NCI-H187 treated with DMSO at 0.1 percent for 48 hours (cell line): ENCODE measurements around the gene COL23A1.
"Not testable (repeated sequence)": the region's sequence is repeated elsewhere in the genome, so short reads cannot be mapped to it uniquely, and the experiment has no call there.

Source experiments
- DNase-seq: peaks from one replicate; lab custom pipeline; 2025; lab: John Stamatoyannopoulos, UW

COL23A1 gene

DNA sequence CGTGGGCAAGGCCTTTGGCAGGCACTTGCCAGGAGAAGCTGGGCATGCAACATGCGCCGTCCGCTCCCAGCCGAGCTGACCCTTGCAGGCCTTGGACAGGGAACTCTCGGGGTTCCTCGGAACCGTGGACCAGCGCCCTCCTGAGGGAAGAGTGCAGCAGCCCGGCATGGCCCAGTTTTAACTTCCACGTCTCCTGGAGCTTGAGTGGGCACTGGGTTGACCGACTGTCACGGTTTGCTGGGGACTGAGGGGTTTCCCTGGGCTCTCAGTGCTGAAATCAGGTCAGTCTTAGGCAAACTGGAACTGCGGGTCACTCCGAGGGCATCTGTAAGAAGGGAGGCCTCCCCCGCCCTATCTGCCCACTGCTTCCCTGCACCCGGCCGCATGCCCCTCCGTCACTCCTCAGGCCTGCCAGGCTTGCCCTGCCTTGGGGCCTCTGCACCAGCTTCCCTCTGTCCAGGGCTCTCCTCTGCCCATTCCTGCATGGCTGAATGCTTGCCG is 270.6 kb downstream of the COL23A1 start:
- DNase-seq, result no peak

DNA sequence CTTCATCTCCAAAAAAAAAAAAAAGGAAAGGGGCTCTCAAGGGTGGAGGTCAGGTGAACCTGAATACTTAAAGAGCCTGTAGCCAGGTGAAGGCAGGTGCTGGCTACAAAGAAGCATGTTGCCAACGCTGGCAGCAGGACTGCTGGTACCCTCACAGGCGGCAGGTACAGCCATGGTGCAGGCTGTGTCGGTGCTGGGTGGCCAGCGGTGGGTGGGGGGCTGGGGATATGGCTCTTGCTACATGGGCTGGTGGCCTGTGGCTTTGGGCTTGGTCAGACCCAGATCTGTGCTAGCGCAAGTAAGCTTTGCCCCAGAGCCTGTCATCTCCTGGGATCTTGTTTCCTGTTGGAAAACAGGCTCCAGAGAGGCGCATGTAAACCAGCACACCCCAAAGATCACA is 271.3 kb downstream of the COL23A1 start:
- no peak for DNase-seq

DNA sequence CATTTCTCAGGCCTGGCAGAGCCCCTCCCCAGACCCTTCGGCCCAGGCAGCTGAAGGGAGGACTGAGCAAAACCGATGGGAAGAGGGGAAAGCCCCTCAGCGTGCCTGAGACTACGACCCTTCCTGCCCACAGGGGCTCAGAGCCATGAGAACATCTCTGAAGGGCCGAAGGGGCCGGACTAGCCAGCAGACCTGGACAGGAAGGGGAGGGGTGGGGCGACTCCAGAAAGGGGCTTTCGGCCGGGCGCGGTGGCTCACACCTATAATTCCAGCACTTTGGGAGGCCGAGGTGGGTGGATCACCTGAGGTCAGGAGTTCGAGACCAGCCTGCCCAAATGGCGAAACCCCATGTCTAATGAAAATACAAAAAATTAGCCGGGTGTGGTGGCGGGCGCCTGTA is 271.8 kb downstream of the COL23A1 start:
- DNase-seq, result no peak

DNA sequence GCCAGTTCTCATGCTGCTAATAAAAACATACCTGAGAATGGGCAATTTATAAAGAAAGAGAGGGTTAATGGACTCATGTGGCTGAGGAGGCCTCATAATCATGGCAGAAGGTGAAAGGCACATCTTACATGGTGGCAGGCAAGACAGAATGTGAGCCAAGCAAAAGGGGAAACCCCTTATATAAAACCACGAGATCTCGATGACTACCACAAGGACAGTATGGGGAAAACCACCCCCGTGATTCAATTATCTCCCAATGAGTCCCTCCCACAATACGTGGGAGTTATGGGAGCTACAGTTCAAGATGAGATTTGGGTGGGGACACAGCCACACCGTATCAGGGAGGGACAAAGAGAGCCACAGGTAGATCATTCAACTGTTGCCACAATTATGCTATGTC is 272.5 kb downstream of the COL23A1 start:
- not testable (repeated sequence) for DNase-seq

DNA sequence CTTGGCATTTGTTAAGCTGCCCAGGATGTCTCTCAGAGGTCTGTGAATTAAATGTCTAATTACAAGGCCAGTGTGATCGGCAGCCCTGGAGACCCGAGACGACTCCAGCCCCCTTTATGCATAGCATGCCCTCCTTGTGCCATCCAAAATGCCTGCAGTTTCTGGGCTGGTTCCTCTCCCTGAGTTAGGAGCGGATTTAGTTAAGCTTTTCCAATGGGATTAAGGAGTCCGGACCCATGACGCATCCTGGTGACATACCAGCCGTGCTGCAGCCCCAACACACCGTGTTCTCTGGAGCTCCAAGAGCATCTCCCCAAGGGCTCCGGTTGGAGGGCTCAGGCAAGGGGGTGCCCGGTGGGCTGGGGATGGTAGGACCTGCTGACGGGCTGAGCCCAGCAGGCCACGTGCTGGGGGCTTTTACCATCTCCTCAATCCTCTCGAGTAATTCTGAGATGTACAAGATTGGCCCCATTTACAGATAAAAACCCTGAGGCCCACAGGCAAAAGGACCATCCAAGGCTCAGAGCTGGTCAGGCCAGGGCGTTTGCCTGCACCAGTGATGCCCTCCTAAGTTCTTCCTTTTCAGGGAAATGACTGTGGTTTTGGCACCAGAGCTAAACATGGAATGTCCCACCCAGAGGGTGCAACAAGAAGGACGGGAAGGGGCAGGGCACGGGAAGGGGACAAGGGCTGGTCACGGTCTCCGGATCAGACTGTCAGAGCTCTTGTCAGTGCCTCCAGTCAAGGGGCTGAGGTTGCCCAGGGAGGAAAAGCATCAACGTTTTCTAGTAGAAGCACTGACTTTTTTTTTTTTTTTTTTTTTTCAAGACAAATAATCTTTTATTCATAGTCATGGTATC is 275.0 kb downstream of the COL23A1 start:
- no peak for DNase-seq

DNA sequence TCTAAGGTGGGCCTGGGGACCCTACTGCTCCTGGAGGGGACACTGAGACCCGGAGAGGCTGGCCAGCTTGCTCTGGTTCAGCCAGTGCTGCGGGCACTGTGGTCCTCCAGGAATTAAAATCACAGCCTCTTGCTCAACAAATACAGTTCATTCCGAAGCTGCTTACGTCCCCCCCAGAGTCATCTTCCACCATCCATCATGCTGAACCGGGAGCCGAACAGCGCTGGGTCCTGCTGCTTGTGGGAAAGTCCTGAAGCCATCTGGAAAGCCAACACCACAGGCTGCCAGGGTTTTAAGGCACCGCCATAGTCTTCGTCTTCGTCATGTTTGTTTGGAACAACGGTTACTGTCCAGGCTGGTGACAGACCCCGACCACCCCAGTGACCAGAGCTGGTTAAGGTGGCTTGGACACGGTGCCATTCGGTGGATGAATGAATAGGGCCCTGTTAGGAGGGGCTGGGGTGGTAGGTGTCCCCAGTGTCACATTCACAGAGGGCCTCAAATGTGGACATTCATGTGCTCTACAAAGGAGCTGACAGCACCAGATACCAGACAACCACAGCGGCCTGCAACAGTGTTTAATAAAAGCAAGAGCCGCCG is 276.0 kb downstream of the COL23A1 start:
- DNase-seq, result no peak

DNA sequence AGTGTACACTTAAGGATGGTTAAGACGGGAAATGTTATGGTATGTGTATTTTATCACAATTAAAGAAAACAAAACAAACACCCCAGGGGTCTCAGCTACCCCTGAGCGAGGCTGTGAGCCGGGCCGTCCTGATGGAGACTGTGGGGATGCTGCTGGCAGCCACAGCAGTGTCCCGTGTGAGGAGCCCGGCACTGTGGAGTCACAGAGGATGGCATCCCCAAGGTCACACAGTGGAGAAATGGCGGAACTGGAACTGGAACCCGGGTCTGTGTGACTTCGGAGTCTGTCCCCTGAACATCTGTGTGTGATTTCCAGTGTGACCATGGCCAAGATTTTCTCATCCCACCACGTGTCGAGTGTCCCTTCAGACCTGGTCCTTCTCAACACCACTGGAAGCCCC is 276.9 kb downstream of the COL23A1 start:
- no peak for DNase-seq

DNA sequence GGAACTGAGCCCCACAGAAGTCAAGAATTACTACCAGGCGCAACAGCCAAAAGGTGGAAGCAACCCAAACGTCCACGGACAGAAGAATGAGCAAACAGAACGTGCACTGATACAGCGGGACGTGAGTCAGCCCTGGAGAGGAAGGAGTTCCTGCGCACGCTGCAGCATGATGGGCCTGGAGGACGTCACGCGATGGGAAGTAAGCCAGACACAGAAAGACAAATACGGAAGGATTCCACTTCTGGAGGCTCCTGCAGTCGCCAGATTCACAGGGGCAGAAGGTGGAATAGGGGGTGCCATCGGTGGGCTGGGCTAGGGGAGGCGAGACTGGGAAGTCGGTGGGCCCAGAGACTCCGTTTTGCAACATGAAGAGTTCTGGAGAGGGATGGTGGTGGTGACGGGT is 277.3 kb downstream of the COL23A1 start:
- DNase-seq, result no peak

DNA sequence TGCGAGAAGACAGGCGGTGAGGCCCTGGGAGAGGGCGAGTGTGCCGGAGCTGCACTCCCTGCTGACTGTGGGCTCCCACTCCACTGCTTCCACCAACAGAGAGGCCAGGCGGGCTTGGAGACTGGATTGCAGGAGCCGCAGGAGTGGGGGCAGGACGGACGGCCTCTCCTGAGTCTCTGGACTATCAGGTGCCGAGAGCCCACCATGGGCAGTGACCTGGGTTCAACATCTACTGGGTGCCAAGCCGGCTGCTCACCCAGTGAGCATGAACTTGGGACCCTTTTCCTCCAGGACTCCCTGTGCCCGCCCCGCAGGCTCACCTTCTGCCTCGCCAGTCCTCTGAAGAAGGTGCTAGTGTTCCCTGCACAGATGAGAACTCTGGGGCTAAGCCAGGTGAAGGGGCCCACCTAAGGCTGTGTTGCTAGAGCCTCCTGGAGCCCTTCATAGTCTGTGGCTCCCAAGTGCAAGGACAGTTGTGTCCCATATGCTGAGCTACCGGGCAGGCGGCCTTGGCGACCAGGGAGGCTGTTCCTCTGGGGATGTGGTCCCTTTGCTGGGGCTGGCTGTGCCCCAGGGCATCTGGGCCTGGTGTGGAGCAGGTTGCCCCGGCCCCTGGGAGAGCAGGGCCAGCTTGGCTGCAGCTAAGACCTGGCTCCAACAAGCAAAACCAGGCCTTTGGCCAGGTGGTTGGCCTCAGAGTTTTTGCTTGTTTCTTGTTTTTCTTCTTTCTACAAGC is 279.9 kb downstream of the COL23A1 start:
- no peak for DNase-seq

DNA sequence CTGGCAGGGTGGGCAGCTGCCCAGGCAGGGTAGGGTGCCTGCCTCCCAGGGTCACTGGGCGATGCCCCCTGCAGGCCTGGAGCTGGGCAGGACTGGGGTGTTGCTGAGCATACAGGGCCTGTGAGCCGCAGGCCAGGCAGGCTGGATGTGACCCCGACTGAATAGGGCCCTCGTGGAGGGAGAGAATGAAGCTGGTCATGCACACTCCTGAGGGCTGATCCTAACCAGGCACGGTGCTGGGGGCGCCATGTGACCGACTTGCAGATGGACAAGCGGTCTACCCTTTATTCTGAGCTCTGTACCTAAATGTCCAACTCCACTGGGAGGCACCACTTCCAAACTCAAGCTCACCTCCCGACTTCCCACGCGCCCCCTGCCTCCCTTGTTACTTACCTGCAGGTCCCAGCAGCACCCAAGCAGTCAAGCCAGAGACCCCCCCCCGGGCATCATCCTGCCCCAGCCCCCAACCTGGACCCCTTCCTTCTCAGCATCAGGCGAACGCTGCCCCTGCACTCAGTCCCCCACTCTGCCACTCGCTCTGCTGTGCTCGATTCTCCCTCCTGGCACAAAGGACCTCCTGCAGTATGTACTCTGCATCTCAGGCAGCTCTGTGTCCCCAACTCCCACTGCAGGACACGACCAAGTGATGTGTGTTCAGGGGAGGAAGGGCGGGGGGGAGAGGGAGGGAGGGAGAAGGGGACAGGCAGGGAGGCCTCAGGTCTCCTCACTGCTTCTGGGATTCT is 280.8 kb downstream of the COL23A1 start:
- no peak for DNase-seq

DNA sequence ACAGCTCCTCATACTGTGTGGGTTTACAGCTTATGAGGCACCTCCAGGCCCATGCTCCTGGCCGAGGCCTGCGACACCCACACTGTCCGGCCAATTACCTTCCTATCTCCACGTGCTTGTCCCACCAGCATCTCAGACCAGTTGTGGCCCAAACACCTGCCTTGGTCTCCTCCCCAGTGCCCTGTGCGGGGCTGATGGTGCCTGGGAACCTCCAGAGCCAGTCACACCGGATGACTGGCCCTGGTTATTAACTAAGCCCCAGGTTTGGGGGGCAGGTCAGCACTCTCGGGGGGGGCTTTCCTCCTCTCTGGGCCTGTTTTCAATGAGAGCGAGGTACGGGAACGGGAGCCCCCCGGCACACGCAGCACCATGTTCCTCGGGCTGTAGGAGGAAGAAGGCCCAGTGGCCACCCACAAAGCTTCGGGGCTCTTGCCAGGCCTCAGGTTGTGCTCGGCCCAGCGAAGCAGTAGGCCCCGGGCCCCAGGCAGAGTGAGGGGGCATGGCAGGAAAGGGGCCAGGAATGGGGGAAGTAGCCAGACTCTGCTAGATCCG is 281.6 kb downstream of the COL23A1 start:
- no peak for DNase-seq

DNA sequence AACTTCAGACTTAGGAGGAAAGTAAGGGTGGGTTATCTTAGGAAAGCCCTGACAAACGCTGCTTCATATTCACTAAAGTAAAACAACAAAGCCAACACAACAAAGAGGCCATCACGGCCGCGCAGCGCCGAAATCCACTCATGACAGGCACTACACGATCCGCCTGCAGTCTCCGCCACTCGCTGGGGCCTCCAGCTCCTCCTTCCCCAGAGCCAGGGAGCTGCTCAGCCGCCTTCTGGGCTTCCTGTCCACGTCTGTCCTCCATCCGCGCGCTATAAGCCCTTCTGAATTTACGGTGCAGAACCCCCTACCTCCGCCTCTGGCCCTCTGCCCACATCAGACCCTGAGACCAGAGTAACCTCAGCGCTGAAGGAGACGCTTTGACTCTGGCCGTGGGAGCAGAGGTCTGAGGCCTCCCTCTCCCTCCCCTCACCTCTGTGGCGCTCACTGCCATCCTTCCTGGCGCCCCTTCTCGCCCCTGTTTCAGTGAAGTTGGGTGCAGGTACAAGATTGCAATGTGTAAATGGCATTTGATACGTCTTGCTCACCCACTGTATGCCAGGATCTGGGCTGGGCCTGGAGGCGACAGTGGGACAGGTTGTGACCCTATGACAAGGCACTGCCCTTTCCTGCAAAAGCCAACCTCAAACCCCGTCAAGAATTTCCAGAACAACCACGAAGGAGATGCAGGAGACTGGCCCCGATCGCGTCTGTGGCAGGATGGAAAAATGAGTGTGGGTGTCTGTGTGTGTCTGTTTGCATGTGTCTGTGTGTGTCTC is 282.7 kb downstream of the COL23A1 start:
- DNase-seq, result no peak

DNA sequence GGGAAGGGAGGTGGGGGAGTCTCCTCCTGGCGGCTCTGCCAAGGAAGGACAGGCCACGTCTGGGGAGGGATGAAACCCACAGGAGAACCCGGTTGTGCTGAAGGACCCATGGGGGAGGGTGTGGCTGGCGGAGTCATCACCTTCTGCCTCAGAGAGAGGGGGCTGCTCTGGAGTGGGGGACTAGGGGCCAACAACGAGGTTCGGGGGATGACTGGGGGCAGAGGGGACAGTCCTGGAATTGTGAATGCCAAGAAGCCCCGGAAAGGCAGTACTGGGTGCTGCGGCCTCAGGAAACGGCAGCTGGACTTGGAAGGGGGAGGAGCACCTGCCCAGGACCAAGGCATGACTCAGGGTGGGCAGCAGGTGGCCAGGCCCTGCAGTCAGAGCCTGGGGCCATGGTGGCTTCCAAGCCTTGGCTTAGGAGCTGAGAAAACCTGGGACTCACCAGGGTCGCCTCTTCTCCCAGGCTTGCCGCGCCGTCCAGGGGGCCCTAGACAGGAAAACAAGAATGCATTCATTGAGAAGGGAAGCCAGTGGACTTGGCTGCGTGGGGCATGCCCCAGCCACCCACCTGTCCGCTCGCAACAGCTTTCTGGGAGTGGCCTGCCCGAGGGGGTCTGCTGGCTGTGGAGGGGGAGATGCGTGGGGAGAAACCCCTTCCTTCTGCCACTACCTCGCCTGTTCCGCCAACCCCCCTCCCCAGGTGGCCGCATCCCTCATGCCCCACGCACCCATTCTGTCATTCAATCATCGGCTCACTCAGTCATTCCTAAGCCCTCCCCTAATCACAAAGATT is 283.6 kb downstream of the COL23A1 start:
- no peak for DNase-seq

DNA sequence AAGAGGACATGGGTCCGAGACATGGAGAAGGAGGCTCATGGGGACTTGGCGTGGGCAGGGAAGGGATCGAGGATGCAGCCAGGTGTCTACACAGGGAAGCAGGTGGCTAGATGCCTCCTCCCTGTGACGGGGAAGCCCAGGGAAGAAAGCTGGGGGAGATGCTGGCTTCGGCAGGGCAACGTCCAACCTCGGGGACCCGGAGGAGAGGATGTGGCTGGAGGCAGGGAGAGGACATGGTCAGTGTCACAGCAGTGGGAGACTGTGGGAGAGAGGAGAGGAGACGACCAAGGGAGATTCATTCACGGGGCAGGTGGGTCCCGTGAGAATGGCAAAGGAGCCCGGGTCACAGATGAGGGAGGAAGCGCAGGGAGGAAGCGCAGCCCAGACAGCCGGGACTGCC is 284.4 kb downstream of the COL23A1 start:
- no peak for DNase-seq

DNA sequence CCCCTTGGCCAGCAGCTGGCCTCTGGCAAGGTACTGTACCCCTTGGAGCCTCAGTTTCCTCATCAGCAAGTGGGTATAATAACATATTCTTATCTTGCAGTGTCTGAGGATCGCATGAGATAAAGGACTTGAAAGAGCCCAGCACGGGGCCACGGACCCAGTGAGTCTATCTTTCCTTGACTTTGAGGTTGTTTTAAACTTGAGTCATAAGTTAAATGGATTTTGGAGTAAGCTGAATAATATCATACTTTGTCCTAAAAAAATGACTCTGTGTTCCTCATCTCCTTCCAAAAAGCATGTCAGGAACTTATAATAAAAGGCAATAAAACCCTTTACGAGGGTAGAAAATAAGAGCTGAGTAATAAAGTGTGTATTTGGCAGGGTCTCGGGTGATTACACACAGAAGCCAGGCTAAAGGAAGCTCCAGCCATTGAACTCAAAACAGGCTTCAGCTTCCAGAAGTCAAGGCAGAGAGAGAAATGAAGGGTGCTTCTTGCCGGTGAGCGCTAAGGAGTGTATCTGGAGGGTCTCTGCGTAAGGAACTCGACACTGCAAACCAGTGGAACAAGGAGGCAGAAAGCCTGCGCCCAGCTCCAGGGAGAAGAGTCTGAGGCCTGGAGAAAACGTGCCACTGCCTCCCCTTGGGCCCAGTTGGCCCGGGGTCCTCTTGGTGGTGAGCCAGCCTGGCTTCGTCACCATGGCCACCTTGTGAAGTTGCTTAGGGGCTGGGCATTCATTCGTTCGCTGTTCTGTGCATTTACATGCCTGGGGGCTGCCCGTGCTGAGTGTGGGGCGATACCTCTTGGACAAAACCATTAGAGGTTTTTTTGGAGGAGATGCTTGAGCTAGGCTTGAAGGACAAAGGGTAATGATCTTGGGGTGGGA is 285.2 kb downstream of the COL23A1 start:
- no peak for DNase-seq

DNA sequence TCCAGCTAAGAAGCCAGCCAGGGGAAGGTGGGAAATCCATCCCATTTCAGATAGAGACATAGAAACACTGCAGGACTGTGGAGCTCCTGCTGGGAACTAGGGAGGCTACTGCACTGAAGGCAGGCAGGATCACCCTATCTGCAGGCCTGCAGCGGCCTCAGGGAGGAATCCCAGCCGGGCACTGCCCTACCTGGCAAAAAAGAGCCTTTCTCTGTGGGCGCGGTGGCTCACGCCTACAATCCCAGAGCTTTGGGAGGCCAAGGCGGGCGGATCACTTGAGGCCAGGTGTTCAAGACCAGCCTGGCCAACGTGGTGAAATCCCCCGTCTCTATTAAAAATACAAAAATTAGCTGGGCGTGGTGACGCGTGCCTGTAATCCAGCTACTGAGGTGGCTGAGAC is 286.2 kb downstream of the COL23A1 start:
- no peak for DNase-seq

DNA sequence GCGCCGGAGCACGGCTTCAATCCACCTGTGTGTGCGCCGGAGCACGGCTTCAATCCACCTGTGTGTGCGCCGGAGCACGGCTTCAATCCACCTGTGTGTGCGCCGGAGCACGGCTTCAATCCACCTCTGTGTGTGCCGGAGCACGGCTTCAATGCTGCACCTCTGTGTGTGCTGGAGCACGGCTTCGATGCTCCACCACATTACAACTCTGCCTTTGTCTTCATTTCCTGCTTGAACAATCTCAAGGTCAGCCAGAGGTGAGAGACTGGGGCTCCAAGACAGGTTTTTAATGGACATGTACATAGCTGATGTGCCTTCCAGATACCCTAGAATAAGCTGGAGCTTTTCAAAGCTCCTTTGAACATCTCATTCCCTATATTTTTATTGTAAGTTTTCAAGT is 287.9 kb downstream of the COL23A1 start:
- DNase-seq, result not testable (repeated sequence)

DNA sequence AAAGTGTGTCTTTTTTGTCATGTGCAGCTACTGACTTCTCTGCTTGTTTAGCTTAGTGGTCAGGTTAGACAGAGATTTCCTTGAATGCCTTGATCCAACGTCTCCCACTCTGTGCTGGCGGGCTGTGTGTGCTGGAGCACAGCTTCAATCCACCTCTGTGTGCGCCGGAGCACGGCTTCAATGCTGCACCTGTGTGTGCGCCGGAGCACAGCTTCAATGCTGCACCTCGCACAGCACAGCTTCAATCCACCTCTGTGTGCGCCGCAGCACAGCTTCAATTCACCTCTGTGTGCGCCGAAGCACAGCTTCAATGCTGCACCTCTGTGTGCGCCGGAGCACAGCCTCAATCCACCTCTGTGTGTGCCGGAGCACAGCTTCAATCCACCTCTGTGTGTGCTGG is 288.6 kb downstream of the COL23A1 start:
- no peak for DNase-seq

DNA sequence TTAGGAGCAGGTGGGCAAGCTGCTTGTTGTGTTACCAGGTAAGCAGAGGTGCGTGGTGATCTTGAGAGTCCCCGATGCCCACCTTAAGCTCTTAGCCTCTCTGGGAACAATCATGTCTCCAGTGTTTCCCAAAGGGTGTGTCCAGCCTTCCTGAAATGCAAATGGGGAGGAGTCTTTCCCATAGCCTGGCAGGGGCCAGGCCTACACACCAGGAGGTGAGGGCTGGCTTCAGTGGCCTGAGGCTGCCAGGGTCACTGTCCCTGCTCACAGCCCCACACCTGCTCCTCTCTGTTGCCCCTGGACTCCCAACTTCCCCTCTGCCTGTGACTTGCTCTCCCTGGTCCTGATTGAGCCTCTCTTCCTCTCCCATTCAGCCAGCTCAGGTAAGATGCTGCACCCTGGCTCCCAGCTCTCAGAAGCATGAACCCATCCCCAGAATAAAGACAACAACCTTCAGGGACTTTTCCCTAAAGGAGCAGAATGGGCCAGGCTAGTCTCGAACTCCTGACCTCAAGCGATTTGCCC is 291.8 kb downstream of the COL23A1 start:
- no peak for DNase-seq
